ENCODE measurements around the gene ATP2B2. TPM values are rescaled to one million over a fixed set of nuclear protein-coding genes. Genes with fewer than 3 reads are reported as not detected.

Gene ATP2B2
- total and polyA plus RNA-seq, 9 of the 15 experiments (the other 6 are each of a cell fraction or from before 2014, with no cell fraction given), result 0.06 TPM; not detected in 8

DNA sequence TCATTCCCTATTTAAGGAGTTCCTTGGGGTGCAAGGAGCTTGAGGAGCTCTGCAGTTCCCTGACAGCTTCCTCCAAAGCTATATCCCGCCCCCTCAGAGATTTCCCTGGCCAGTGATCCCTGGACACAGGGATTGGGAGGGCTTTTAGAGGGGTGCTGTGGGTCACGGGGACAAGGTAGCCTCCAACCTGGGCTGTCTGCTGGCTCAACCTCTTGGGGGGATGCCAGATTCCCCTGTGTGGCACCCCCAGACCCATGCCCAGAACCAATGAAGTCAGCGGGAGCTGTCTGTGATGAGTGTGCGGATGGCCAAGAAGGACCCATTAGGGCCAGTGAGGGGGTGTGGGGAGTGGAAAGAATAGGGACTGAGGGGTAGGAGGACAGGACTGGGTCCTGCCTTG lies 21.0 kb upstream of the ATP2B2 start:
- Histone ChIP-seq H3K9me3 (replicated peaks; ENCODE audit: control insufficient read depth, insufficient read depth, low read depth, low read length) (no peaks in the 10 kb centered on the region), H3K27ac (ENCODE audit: extremely low read depth, low read depth, low read length) (no peak overlapping the region), H2AFZ (ENCODE audit: low read depth, low read length) (no peak overlapping the region), H3K4me3 (no peak overlapping the region), H3K79me2 (ENCODE audit: control insufficient read depth, insufficient read depth, low read length) (no peaks in the 10 kb centered on the region), H3K27me3 (ENCODE audit: control insufficient read depth in 2 of 2, insufficient read depth in 2 of 2, low read length in 2 of 2) (peaks cover 20 to 63% of the 10 kb centered on the region in 2 experiments), H4K20me1 (replicated peaks; ENCODE audit: control insufficient read depth, insufficient read depth, low read length) (peaks cover 16% of the 10 kb centered on the region), H3K9me1 (ENCODE audit: control insufficient read depth, insufficient read depth, low read length) (no peaks in the 10 kb centered on the region), H3K9ac (ENCODE audit: insufficient read depth in 1 of 2, low read depth in 2 of 2, low read length in 2 of 2) (no peak overlapping the region), H3K4me1 (replicated peaks in 1 of 2; ENCODE audit: control insufficient read depth in 2 of 2, insufficient read depth in 2 of 2, low read length in 2 of 2) (0 out of 5 replicates have a peak, but pooled peaks cover 0 to 4% of the 10 kb centered on the region in 2 experiments), H3K36me3 (ENCODE audit: control insufficient read depth, insufficient read depth, low read length) (no peaks in the 10 kb centered on the region), H3K4me2 (ENCODE audit: insufficient read depth, low read length) (no peak overlapping the region)
- in situ Hi-C loops (cut with MboI), result no loop called here
- no TSS peak for BruUV-seq (replicated peaks)
- CTCF ChIA-PET (ENCODE audit: low intra/inter-chr PET ratio), result no interaction called here
- DNase-seq (ENCODE audit: extremely low read depth in 1 of 4, low spot score in 3 of 4) (no peak), FAIRE-seq (no peak), ATAC-seq (no peak)
- WGBS (ENCODE audit: insufficient coverage, low coverage, missing lambda C conversion rate), result 11% methylated on average over 4 of the region's 4 CpGs
- POLR2A ChIA-PET, result no interaction called here
- intact Hi-C loops (cut with micrococcal nuclease), result no loop called here
- TF ChIP-seq TAF15 (IDR thresholded peaks at IDR 0.05; ENCODE audit: low read depth, low read length) (no peak), KAT2B (IDR thresholded peaks at IDR 0.05; ENCODE audit: low read depth, low read length) (no peak), ZNF507 (tag; conservative IDR thresholded peaks at IDR 0.05) (no peak), MCM5 (IDR thresholded peaks at IDR 0.05; ENCODE audit: low read depth) (no peak), MIER1 (IDR thresholded peaks at IDR 0.05; ENCODE audit: low read depth) (no peak), ATF7 (IDR thresholded peaks at IDR 0.05) (no peak), HOXB6 (CRISPR knock-in tag; IDR thresholded peaks at IDR 0.05; ENCODE audit: borderline replicate concordance) (no peak), MTF1 (CRISPR knock-in tag; IDR thresholded peaks at IDR 0.05; ENCODE audit: borderline replicate concordance) (no peak), HDAC1 (IDR thresholded peaks at IDR 0.05) (no peak), FOXK1 (CRISPR knock-in tag; IDR thresholded peaks at IDR 0.05; ENCODE audit: borderline replicate concordance) (no peak), TOE1 (IDR thresholded peaks at IDR 0.05; ENCODE audit: borderline replicate concordance) (no peak), TOE1 (CRISPR knock-in tag; IDR thresholded peaks at IDR 0.05; ENCODE audit: borderline replicate concordance, low read depth) (no peak), NFRKB (IDR thresholded peaks at IDR 0.05; ENCODE audit: low read depth) (no peak), MED1 (CRISPR knock-in tag; IDR thresholded peaks at IDR 0.05; ENCODE audit: borderline replicate concordance) (no peak)
- TF ChIP-seq, protein P1, sequence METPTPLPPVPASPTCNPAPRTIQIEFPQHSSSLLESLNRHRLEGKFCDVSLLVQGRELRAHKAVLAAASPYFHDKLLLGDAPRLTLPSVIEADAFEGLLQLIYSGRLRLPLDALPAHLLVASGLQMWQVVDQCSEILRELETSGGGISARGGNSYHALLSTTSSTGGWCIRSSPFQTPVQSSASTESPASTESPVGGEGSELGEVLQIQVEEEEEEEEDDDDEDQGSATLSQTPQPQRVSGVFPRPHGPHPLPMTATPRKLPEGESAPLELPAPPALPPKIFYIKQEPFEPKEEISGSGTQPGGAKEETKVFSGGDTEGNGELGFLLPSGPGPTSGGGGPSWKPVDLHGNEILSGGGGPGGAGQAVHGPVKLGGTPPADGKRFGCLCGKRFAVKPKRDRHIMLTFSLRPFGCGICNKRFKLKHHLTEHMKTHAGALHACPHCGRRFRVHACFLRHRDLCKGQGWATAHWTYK (CRISPR knock-in tag; IDR thresholded peaks at IDR 0.05), result no peak
- TF ChIP-seq, protein P2, sequence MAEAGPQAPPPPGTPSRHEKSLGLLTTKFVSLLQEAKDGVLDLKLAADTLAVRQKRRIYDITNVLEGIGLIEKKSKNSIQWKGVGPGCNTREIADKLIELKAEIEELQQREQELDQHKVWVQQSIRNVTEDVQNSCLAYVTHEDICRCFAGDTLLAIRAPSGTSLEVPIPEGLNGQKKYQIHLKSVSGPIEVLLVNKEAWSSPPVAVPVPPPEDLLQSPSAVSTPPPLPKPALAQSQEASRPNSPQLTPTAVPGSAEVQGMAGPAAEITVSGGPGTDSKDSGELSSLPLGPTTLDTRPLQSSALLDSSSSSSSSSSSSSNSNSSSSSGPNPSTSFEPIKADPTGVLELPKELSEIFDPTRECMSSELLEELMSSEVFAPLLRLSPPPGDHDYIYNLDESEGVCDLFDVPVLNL (CRISPR knock-in tag; IDR thresholded peaks at IDR 0.05; ENCODE audit: low read depth), result no peak
- TF ChIP-seq, protein P3, sequence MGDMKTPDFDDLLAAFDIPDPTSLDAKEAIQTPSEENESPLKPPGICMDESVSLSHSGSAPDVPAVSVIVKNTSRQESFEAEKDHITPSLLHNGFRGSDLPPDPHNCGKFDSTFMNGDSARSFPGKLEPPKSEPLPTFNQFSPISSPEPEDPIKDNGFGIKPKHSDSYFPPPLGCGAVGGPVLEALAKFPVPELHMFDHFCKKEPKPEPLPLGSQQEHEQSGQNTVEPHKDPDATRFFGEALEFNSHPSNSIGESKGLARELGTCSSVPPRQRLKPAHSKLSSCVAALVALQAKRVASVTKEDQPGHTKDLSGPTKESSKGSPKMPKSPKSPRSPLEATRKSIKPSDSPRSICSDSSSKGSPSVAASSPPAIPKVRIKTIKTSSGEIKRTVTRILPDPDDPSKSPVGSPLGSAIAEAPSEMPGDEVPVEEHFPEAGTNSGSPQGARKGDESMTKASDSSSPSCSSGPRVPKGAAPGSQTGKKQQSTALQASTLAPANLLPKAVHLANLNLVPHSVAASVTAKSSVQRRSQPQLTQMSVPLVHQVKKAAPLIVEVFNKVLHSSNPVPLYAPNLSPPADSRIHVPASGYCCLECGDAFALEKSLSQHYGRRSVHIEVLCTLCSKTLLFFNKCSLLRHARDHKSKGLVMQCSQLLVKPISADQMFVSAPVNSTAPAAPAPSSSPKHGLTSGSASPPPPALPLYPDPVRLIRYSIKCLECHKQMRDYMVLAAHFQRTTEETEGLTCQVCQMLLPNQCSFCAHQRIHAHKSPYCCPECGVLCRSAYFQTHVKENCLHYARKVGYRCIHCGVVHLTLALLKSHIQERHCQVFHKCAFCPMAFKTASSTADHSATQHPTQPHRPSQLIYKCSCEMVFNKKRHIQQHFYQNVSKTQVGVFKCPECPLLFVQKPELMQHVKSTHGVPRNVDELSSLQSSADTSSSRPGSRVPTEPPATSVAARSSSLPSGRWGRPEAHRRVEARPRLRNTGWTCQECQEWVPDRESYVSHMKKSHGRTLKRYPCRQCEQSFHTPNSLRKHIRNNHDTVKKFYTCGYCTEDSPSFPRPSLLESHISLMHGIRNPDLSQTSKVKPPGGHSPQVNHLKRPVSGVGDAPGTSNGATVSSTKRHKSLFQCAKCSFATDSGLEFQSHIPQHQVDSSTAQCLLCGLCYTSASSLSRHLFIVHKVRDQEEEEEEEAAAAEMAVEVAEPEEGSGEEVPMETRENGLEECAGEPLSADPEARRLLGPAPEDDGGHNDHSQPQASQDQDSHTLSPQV (IDR thresholded peaks at IDR 0.05), result no peak
- TF ChIP-seq, protein P4, sequence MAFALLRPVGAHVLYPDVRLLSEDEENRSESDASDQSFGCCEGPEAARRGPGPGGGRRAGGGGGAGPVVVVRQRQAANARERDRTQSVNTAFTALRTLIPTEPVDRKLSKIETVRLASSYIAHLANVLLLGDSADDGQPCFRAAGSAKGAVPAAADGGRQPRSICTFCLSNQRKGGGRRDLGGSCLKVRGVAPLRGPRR (CRISPR knock-in tag; IDR thresholded peaks at IDR 0.05), result no peak
